ENCODE results near the gene TMEM87A.
"Not testable (repeated sequence)": the region's sequence is repeated elsewhere in the genome, so short reads cannot be mapped to it uniquely, and the experiment has no call there.

TMEM87A gene

GRCh38 chr15:42272939-42273899 is at the start of gene TMEM87A, which contains the start of gene GANC:
TMEM87A (minus strand) TSS chr15:42273433; CDS start chr15:42273398, 35 bp downstream.
GANC (plus strand) TSS chr15:42273201; CDS start chr15:42274482, 1,281 bp downstream.
- DNase-seq (ENCODE audit: low read depth) = peak; percentile 90

- DNase-seq (ENCODE audit: low read depth) = no peak
Measured at GRCh38 chr15:42319206-42319605, 46.0 kb upstream of the TMEM87A start.

GRCh38 chr15:42316282-42316805 is 43.1 kb upstream of the TMEM87A start:
- DNase-seq (ENCODE audit: low read depth) = not testable (repeated sequence)

- no peak for DNase-seq (ENCODE audit: low read depth)
Measured at GRCh38 chr15:42315521-42315920, 42.3 kb upstream of the TMEM87A start.

GRCh38 chr15:42314818-42315217 is 41.6 kb upstream of the TMEM87A start:
- DNase-seq (ENCODE audit: low read depth) = no peak

- DNase-seq (ENCODE audit: low read depth) = no peak
Measured at GRCh38 chr15:42313463-42313862, 40.2 kb upstream of the TMEM87A start.

- no peak for DNase-seq (ENCODE audit: low read depth)
Measured at GRCh38 chr15:42306681-42307080, 33.4 kb upstream of the TMEM87A start.

GRCh38 chr15:42301004-42301403 is 27.8 kb upstream of the TMEM87A start:
- DNase-seq (ENCODE audit: low read depth) = not testable (repeated sequence)

GRCh38 chr15:42289166-42289565 is 15.9 kb upstream of the TMEM87A start:
- DNase-seq (ENCODE audit: low read depth) = no peak

GRCh38 chr15:42287931-42288330 is 14.7 kb upstream of the TMEM87A start:
- no peak for DNase-seq (ENCODE audit: low read depth)

GRCh38 chr15:42286445-42287029 is 13.3 kb upstream of the TMEM87A start:
- no peak for DNase-seq (ENCODE audit: low read depth)

- no peak for DNase-seq (ENCODE audit: low read depth)
Measured at GRCh38 chr15:42285034-42285433, 11.8 kb upstream of the TMEM87A start.

- no peak for DNase-seq (ENCODE audit: low read depth)
Measured at GRCh38 chr15:42284551-42284950, 11.3 kb upstream of the TMEM87A start.

GRCh38 chr15:42283671-42284070 is 10.4 kb upstream of the TMEM87A start:
- DNase-seq (ENCODE audit: low read depth) = no peak

GRCh38 chr15:42282926-42283325 is 9.7 kb upstream of the TMEM87A start:
- no peak for DNase-seq (ENCODE audit: low read depth)

- no peak for DNase-seq (ENCODE audit: low read depth)
Measured at GRCh38 chr15:42282344-42282743, 9.1 kb upstream of the TMEM87A start.

GRCh38 chr15:42279234-42279723 is 6.0 kb upstream of the TMEM87A start:
- no peak for DNase-seq (ENCODE audit: low read depth)

GRCh38 chr15:42276762-42277161 is 3.5 kb upstream of the TMEM87A start:
- no peak for DNase-seq (ENCODE audit: low read depth)

- no peak for DNase-seq (ENCODE audit: low read depth)
Measured at GRCh38 chr15:42275780-42276391, 2.7 kb upstream of the TMEM87A start.

GRCh38 chr15:42274702-42274989 is 1.4 kb upstream of the TMEM87A start:
- DNase-seq (ENCODE audit: low read depth) = no peak

- peak; percentile 49 for DNase-seq (ENCODE audit: low read depth)
Measured at GRCh38 chr15:42273900-42274701, 868 bp upstream of the TMEM87A start.

GRCh38 chr15:42270996-42271395 is 2.2 kb downstream of the TMEM87A start:
- no peak for DNase-seq (ENCODE audit: low read depth)

Data from stimulated activated CD8-positive, alpha-beta memory T cell treated with anti-CD3 and anti-CD28 coated beads, Interleukin-7, amount 100 ng/mL, for 24 hours (primary cell).